HG02588 (cell line): Measurements from ENCODE around the gene RETN.
A peak's percentile ranks its signal among the peaks of the same experiment; 100 is the strongest.

Source experiments
- ATAC-seq: cut with Tn5 transposase; IDR thresholded peaks from one replicate; pipeline ENCODE4 v1.9.1; 2021; ENCODE audit warnings: mild to moderate bottlenecking, moderate library complexity; ENCODE audit not compliant: unreplicated experiment

Gene RETN

DNA sequence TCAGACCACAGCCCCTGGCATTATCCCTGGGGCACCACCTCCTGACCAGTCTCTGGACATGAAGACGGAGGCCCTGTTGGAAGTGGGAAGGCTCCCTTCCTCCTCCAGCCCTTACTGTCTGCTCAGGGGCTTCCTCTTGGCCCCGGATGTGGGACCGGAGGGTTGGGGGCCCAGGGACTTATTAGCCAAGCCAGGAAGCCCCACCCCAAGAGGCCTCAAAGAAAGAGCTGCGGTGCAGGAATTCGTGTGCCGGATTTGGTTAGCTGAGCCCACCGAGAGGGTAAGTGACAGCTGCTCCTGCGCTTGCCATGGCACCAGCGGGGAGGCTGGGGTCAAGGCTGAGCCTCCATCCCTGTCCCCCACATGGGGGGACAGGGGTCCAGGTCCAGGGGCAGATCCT is at the start of gene RETN:
Gene RETN (plus strand): TSS at position 208 of the 400 bp plus-strand sequence. CDS start 278 bp downstream, outside the sequence.
- ATAC-seq, result no peak

GRCh38 chr19:7619671-7620441 is 49.0 kb upstream of the RETN start:
- ATAC-seq, result no peak

GRCh38 chr19:7620442-7621412 is 48.1 kb upstream of the RETN start:
- ATAC-seq, result no peak

DNA sequence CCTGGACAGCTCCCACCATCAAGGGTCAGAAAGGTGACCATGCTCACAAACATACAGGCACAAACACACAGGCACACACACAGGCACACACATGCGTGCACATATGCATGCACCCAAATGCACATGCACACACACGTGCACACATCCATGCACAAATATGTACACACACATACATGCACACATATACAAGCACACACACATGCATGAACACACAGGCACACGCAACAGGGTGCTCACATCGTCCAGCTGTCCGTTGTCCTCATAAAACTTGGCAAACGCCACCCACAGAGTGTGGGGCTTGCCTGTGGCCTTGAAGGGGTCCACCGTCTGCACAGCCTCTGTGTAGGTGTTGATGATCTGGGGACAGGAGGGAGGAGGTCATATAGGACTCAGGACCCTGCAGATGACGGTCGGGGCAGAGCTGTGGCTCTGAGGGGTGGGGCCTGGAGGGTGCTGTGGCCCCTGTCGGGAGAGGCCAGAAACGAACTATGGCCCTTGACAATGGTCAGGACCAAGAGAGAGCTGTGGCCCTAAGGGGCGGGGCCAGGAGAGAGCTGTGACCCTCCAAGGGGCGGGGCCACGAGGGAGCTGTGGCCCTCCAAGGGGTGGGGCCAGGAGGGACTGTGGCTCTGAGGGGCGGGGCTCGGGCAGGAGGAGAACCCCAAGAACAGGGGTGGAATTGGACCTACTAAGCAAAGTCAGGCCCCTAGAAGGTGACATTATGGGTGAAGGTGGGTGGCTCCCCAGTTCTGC is 45.7 kb upstream of the RETN start:
- no peak for ATAC-seq

- ATAC-seq, result no peak
Observed at GRCh38 chr19:7623725-7624603, 44.9 kb upstream of the RETN start.

- ATAC-seq, result no peak
Observed at GRCh38 chr19:7624810-7625209, 44.0 kb upstream of the RETN start.

DNA sequence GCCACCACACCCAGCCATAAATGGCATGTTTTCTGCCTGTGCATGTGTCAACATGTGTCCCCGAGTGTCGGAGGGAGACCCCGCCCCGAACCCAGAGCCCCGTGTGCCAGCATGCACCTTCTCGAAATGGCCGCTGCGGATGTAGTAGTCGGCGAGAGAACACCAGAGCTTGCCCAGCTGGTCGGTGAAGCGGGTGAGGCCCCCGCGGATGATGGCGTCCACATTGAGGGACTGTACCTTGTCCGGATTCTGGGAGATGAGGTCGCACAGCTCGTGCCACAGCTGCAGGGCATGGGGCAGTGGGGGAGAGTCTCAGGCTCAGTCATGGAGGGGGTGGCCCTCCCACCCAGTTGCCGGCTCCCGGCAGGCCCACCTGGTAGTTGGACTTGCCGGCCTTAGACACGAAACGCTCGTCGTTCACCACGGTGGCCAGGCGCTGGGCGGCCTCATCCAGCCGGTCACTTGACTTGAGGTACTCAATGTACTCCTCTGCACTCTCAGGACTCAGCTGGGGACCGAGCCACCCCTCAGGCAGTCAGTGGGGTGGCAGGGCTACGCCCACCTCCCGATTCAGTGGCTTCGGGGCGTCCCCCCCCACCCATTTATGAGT is 43.0 kb upstream of the RETN start:
- no peak for ATAC-seq

DNA sequence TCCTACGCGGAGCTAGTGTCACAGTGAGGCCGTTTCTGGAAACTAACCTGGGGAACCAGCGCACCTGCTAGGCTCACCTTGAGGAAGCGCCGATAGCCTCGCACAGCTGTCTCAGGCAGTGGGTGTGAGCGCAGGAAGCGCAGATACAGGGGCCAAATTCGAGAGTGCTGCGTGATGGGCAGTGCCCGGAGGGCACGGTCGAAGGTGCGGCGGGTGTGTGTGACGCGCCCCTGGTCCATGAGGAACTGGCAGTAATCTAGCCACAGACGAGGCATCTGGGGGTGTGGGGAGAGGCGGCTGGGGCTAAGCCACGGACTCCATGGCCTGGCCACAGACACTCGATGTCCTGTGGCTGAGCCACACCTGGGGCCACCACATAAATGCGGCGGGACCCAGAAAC is 41.7 kb upstream of the RETN start:
- ATAC-seq, result no peak

DNA sequence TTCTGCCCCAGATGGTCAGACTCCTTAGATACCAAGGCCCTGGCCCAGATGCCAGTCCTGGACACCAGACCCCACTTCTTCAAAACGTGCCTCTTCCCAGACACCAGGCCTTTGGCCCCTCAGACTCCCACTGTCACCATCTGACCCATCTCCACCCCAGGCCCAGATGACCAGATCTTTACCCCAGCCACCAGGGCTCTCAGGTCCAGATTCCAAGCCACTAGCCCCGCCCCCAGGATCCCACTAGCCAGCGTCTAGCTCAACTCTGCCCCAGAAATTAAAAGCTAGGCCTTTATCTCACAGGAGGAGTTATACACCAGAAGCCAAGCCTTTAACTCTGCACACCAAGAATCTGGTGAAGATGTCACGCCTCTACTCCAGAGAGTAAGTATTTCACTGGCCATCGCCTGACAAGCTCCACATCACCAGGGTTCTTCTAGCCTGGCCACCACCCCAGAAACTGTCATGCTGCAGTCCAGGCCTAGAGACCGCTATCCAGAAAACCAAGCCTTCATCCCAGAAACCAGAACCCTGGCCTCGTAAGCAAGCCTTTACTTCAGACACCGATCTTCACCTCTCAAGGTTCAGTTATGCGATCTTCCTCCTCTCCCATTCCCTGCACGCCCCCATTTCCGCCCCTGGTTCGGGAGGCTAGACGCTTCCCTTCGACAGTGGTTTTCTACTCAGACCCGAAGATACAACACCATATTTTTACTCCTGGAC is 40.1 kb upstream of the RETN start:
- no peak for ATAC-seq

DNA sequence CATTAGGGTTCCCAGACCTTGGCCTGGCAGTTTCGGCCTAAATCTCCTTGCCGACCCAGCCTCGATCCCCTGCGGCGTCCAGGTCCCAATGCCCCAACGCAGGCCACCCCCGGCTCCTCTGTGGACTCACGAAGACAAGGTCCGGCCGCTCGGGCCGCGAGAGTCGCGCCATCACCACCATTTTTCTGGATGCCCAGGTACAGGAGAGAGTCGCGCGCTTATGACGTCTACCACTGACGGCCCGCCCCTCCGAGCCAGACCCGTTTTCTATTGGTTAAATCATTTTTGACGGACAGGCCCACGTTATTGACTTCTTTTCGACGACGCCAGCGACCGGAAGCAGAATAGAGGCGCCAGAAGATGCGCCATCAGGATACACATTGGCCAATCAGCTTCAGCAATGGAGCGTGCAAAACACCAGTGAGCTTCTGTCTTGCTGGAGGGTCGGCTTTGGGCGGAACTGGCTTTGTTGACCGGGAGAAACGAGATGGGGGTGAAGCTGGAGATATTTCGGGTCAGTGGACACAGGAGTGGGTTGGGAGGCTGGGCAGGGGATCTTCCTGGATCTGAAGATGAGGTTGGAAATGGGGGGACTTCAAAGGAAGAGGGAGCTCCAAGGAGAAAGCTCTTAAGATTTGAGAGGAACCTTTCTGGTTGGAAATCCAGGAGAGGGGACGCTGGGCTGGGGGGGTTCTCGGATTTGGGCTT is 39.3 kb upstream of the RETN start, which contains the start of the genes PET100 and XAB2:
Gene PET100 (plus strand): TSS at position 447 of the 708 bp plus-strand sequence. CDS start 41 bp downstream, at position 488.
Gene XAB2 (minus strand): TSS at position 199 of the 708 bp plus-strand sequence. CDS start 18 bp downstream, at position 181.
- ATAC-seq, result peak; percentile 85

DNA sequence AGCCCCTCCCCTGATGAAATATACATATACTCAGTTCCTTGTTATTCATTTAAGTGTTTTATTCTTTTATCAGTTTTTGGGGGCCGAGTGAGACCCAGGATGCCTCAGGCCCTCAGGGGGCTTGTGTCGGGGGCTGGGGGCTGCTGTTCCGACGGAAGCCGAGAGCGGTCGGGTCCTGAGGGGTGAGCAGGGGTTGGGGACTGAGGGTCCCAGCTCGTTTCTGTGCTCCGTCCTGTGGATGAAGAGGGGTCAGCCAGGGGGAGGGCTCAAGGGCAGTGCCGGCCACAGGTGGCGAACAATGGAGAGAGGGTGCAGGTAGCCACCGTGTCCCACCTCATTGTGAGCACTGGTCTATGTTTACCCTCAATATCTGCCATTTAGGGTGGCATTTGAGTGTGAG is 37.3 kb upstream of the RETN start:
- ATAC-seq, result no peak

- ATAC-seq, result no peak
Observed at GRCh38 chr19:7632340-7633203, 36.3 kb upstream of the RETN start.

DNA sequence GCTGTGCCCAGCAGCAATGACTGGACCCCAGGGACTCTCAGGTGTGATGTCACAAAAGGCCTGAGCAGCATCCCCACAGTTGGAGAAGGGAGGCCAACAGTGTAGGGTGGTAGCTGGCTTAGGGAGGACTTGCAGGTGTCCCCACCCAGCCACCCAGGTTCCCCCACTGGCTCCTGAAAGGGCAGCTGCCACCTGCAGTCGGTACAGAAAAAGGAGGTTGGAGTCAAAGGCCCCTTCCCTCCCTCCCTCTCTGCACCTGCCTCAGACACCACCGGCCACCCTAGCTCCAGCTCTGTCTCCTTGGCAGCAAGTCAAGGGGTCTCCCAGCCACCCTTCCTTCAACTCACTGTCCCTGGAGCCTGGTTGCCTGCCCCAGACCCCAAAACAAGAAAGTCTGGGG is 35.2 kb upstream of the RETN start, which contains the start of gene PCP2:
Gene PCP2 (minus strand): TSS at position 22 of the 400 bp plus-strand sequence. CDS start 262 bp downstream, outside the sequence.
- ATAC-seq, result no peak

DNA sequence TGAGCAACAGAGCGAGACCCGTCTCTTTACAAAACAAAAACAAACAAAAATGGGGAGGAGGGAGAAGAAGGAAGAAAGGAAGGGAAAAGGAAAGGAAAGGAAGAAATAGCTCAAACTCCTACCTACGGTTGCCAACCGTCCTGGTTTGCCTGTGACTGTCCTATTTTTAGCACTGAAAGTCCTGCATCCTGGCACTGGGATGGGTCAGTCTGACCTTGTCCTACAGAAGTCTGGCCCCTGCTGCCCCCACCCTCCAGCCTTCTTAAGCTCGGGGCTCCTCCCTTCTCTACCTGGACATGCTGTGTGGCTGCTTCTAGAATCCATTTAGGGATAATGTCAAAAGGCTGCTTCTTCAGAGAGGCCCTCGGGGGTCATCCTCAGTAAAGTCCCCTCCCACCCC is 33.2 kb upstream of the RETN start:
- ATAC-seq, result no peak

GRCh38 chr19:7636317-7636690 is 32.5 kb upstream of the RETN start:
- ATAC-seq, result no peak

DNA sequence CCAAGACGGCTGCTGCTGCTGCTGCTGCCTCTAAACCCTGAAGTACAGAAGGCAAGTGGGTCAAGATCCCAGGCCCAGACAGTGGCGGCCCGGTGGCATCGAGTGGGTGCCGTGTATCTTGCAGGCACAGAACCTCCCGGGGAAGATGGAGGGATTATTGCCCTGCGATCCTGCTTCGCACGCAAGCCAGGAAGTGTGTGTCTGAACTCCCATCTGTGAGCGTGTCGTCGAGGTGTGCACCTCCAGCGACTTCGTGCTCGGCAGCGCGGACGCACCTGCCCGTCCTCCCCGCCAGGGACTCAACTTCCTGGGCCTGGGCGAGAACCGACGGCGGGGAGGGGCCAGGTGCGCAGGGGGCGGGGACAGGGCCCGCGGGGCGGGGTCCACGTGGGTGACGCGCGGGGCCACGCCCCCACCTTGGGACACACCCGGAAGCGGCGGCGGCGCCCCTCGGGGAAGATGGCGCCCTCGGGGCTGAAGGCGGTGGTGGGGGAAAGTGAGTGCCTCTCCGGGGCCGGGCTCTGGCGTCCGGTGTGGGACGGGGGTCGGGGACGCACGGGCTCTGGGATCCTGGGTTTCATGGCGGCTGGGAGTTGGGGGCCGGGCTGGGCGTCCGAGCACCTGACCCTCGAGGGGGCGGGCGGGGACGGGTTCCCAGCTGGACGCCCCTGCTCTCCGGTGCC is 32.0 kb upstream of the RETN start, which contains the start of gene STXBP2:
Gene STXBP2 (plus strand): TSS at position 420 of the 683 bp plus-strand sequence. CDS start 40 bp downstream, at position 460.
- peak; percentile 64 for ATAC-seq
